ENCODE results near the gene FUBP1.
A peak's percentile ranks its signal among the peaks of the same experiment; 100 is the strongest.
"Not testable (repeated sequence)": the region's sequence is repeated elsewhere in the genome, so short reads cannot be mapped to it uniquely, and the experiment has no call there.

The FUBP1 gene

DNA sequence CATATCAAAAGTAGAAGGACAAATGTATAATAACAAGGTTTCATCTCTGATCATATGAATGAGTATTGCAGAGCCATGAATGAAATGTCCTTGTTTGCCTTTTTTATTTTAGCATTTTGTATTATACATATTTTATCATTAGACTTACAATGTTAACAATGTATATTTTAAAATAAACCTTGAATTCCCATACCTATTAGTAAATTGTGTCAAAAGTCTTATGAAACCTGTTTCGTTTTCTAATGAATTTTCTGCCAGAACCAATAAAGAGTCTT is 26.5 kb upstream of the FUBP1 start:
- H3K27ac ChIP-seq: peak overlapping the region; percentile 24
- TF ChIP-seq, protein P1, sequence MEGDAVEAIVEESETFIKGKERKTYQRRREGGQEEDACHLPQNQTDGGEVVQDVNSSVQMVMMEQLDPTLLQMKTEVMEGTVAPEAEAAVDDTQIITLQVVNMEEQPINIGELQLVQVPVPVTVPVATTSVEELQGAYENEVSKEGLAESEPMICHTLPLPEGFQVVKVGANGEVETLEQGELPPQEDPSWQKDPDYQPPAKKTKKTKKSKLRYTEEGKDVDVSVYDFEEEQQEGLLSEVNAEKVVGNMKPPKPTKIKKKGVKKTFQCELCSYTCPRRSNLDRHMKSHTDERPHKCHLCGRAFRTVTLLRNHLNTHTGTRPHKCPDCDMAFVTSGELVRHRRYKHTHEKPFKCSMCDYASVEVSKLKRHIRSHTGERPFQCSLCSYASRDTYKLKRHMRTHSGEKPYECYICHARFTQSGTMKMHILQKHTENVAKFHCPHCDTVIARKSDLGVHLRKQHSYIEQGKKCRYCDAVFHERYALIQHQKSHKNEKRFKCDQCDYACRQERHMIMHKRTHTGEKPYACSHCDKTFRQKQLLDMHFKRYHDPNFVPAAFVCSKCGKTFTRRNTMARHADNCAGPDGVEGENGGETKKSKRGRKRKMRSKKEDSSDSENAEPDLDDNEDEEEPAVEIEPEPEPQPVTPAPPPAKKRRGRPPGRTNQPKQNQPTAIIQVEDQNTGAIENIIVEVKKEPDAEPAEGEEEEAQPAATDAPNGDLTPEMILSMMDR (IDR thresholded peaks at IDR 0.05): no peak
- no peaks in the 10 kb centered on the region for H3K27me3 ChIP-seq
- H3K9me3 ChIP-seq: no peaks in the 10 kb centered on the region
- peak overlapping the region; percentile 51 to 55 for H3K4me3 ChIP-seq (ENCODE audit: low read depth in 1 of 2, low read length in 1 of 2)
- no peaks in the 10 kb centered on the region for H3K36me3 ChIP-seq
- H3K4me1 ChIP-seq (ENCODE audit: control insufficient read depth in 1 of 2, insufficient read depth in 1 of 2, low read depth in 1 of 2, low read length in 1 of 2): peaks cover 20 to 33% of the 10 kb centered on the region in 2 experiments

DNA sequence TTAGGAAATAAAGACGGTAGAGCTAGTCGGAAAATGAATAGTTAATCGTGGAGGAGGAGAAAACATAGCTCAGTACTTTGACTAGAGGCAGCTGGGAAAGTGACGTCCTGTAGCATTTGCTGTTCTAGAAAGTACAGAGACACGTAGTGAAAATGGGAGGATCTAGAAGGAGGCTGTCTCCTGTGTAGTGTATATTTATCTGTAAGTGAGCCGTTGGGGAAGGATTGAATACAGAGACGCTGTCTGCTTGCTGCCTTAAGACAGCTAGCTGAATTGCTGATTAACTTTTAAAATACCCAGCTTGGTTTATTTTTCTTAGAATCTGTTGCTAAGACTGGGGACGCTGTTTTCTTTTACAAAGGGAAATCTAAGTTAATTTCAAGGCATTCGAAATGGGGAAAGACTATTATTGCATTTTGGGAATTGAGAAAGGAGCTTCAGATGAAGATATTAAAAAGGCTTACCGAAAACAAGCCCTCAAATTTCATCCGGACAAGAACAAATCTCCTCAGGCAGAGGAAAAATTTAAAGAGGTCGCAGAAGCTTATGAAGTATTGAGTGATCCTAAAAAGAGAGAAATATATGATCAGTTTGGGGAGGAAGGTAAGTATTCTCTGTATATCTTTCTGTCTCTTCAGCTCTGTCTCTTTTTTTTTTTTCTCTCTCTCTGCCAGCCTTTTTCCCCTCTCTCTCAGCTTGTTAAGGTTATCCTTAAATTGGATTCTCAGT is 26.0 kb upstream of the FUBP1 start, which contains the start of gene DNAJB4:
Gene DNAJB4, plus strand, starts transcription at position 221 of the 729 bp plus-strand sequence. Its CDS starts 172 bp downstream, at position 393.
- TF ChIP-seq, protein P1 (IDR thresholded peaks at IDR 0.05): no peak
- Histone ChIP-seq H3K36me3 (no peaks in the 10 kb centered on the region), H3K27ac (peak within 1 kb of the TSS; percentile 74)

GRCh38 chr1:78003882-78004718 is 25.2 kb upstream of the FUBP1 start:
- TF ChIP-seq, protein P1 (IDR thresholded peaks at IDR 0.05): no peak
- H3K36me3 ChIP-seq: no peaks in the 10 kb centered on the region
- peak overlapping the region; percentile 51 to 55 for H3K4me3 ChIP-seq (ENCODE audit: low read depth in 1 of 2, low read length in 1 of 2)
- peaks cover 20 to 33% of the 10 kb centered on the region in 2 experiments for H3K4me1 ChIP-seq (ENCODE audit: control insufficient read depth in 1 of 2, insufficient read depth in 1 of 2, low read depth in 1 of 2, low read length in 1 of 2)
- no peaks in the 10 kb centered on the region for H3K9me3 ChIP-seq
- H3K27me3 ChIP-seq: no peaks in the 10 kb centered on the region
- H3K27ac ChIP-seq: peak overlapping the region; percentile 74

More for the DNA sequence above, 26.0 kb upstream of the FUBP1 start, which contains the start of gene DNAJB4:
- H3K27me3 ChIP-seq: no peaks in the 10 kb centered on the region
- H3K9me3 ChIP-seq: no peaks in the 10 kb centered on the region
- peaks cover 20 to 33% of the 10 kb centered on the region in 2 experiments for H3K4me1 ChIP-seq (ENCODE audit: control insufficient read depth in 1 of 2, insufficient read depth in 1 of 2, low read depth in 1 of 2, low read length in 1 of 2)
- peak within 1 kb of the TSS; percentile 51 to 55 for H3K4me3 ChIP-seq (ENCODE audit: low read depth in 1 of 2, low read length in 1 of 2)

- no peaks in the 10 kb centered on the region for H3K9me3 ChIP-seq
- TF ChIP-seq, protein P1 (IDR thresholded peaks at IDR 0.05): no peak
- H3K27ac ChIP-seq: no peak overlapping the region
- peaks cover 20 to 33% of the 10 kb centered on the region in 2 experiments for H3K4me1 ChIP-seq (ENCODE audit: control insufficient read depth in 1 of 2, insufficient read depth in 1 of 2, low read depth in 1 of 2, low read length in 1 of 2)
- H3K4me3 ChIP-seq (ENCODE audit: low read depth in 1 of 2, low read length in 1 of 2): no peak overlapping the region
- H3K36me3 ChIP-seq: no peaks in the 10 kb centered on the region
- no peaks in the 10 kb centered on the region for H3K27me3 ChIP-seq
Measured at GRCh38 chr1:78003070-78003746, 24.3 kb upstream of the FUBP1 start.

GRCh38 chr1:78000536-78000935 is 21.7 kb upstream of the FUBP1 start:
- not testable (repeated sequence) for H3K27ac ChIP-seq; H3K9me3 ChIP-seq; H3K27me3 ChIP-seq; H3K36me3 ChIP-seq; H3K4me3 ChIP-seq (ENCODE audit: low read depth in 1 of 2, low read length in 1 of 2)
- H3K4me1 ChIP-seq (ENCODE audit: control insufficient read depth in 1 of 2, insufficient read depth in 1 of 2, low read depth in 1 of 2, low read length in 1 of 2): peaks cover 15 to 27% of the 10 kb centered on the region in 2 experiments
